NCI-H2029 treated with DMSO at 0.1 percent for 48 hours (cell line): ENCODE results near the gene CORO7.

ENCODE experiments used
- DNase-seq: peaks from one replicate; lab custom pipeline; 2025; lab: John Stamatoyannopoulos, UW

Gene CORO7

GRCh38 chr16:4426021-4426684 lies 9.8 kb upstream of the CORO7 start:
- DNase-seq: no peak

- peak; percentile 79 for DNase-seq
Measured at GRCh38 chr16:4425378-4426020, 9.1 kb upstream of the CORO7 start, which contains the start of gene DNAJA3. DNAJA3 (plus strand) TSS chr16:4425868; CDS start chr16:4425882, 14 bp downstream.

- no peak for DNase-seq
Measured at GRCh38 chr16:4420505-4421105, 4.2 kb upstream of the CORO7 start.

GRCh38 chr16:4419402-4419959 lies 3.1 kb upstream of the CORO7 start:
- DNase-seq: no peak

GRCh38 chr16:4415538-4416199 lies 727 bp downstream of the CORO7 start:
- no peak for DNase-seq

GRCh38 chr16:4414187-4414917 lies 2.0 kb downstream of the CORO7 start:
- DNase-seq: no peak

GRCh38 chr16:4412854-4413253 lies 3.5 kb downstream of the CORO7 start:
- no peak for DNase-seq

- no peak for DNase-seq
Measured at GRCh38 chr16:4412159-4412558, 4.2 kb downstream of the CORO7 start.

GRCh38 chr16:4411684-4412083 lies 4.7 kb downstream of the CORO7 start:
- DNase-seq: no peak

GRCh38 chr16:4410335-4411075 lies 5.9 kb downstream of the CORO7 start:
- DNase-seq: peak; percentile 55

- no peak for DNase-seq
Measured at GRCh38 chr16:4409081-4409932, 7.1 kb downstream of the CORO7 start.

- DNase-seq: no peak
Measured at GRCh38 chr16:4408323-4408690, 8.1 kb downstream of the CORO7 start.

- no peak for DNase-seq
Measured at GRCh38 chr16:4407543-4408322, 8.7 kb downstream of the CORO7 start.

- no peak for DNase-seq
Measured at GRCh38 chr16:4404967-4405696, 11.3 kb downstream of the CORO7 start.

GRCh38 chr16:4404247-4404966 lies 12.0 kb downstream of the CORO7 start:
- no peak for DNase-seq

GRCh38 chr16:4403133-4403949 lies 13.1 kb downstream of the CORO7 start:
- no peak for DNase-seq
